ENCODE data around the gene AMBRA1. TPM values are rescaled to one million over a fixed set of nuclear protein-coding genes. Genes with fewer than 3 reads are reported as not detected.

Gene AMBRA1
- total RNA-seq, 1 donor from 2014 or later, result 33.9 TPM

- DNase-seq, result no peak
- intact Hi-C loops (cut with DNase I), result no loop called here
- ATAC-seq, result no peak
- H3K36me3 ChIP-seq, result peaks cover 62% of the 10 kb centered on the region
- TF ChIP-seq CTCF (IDR thresholded peaks at IDR 0.05), result no peak
- no peaks in the 10 kb centered on the region for H3K4me1 ChIP-seq
- no peaks in the 10 kb centered on the region for H3K27me3 ChIP-seq
- H3K27ac ChIP-seq, result no peak overlapping the region
- H3K9me3 ChIP-seq, result no peaks in the 10 kb centered on the region
- H3K4me3 ChIP-seq, result no peak overlapping the region
Measured at GRCh38 chr11:46632502-46632901, 38.7 kb upstream of the AMBRA1 start.

- no peaks in the 10 kb centered on the region for H3K27me3 ChIP-seq
- TF ChIP-seq CTCF (IDR thresholded peaks at IDR 0.05), result no peak
- H3K27ac ChIP-seq, result no peak overlapping the region
- H3K9me3 ChIP-seq, result no peaks in the 10 kb centered on the region
- H3K36me3 ChIP-seq, result peaks cover 66% of the 10 kb centered on the region
- no peak for DNase-seq
- ATAC-seq, result no peak
- no peaks in the 10 kb centered on the region for H3K4me1 ChIP-seq
- H3K4me3 ChIP-seq, result no peak overlapping the region
- intact Hi-C loops (cut with DNase I), result no loop called here
Measured at GRCh38 chr11:46631676-46632075, 37.9 kb upstream of the AMBRA1 start.

- Histone ChIP-seq H3K27ac (no peak overlapping the region), H3K36me3 (peaks cover 66% of the 10 kb centered on the region), H3K4me1 (no peaks in the 10 kb centered on the region), H3K27me3 (no peaks in the 10 kb centered on the region), H3K4me3 (no peak overlapping the region), H3K9me3 (no peaks in the 10 kb centered on the region)
- ATAC-seq, result no peak
- TF ChIP-seq CTCF (IDR thresholded peaks at IDR 0.05), result no peak
- no peak for DNase-seq
- intact Hi-C loops (cut with DNase I), result no loop called here
Measured at GRCh38 chr11:46630237-46630636, 36.4 kb upstream of the AMBRA1 start.

GRCh38 chr11:46628961-46629360 lies 35.1 kb upstream of the AMBRA1 start:
- H3K36me3 ChIP-seq, result peaks cover 77% of the 10 kb centered on the region
- H3K4me1 ChIP-seq, result no peaks in the 10 kb centered on the region
- TF ChIP-seq CTCF (IDR thresholded peaks at IDR 0.05), result no peak
- H3K27ac ChIP-seq, result no peak overlapping the region
- H3K4me3 ChIP-seq, result no peak overlapping the region
- intact Hi-C loops (cut with DNase I), result no loop called here
- DNase-seq (no peak), ATAC-seq (no peak)
- no peaks in the 10 kb centered on the region for H3K27me3 ChIP-seq
- H3K9me3 ChIP-seq, result no peaks in the 10 kb centered on the region

GRCh38 chr11:46625406-46625805 lies 31.6 kb upstream of the AMBRA1 start:
- Histone ChIP-seq H3K27me3 (no peaks in the 10 kb centered on the region), H3K9me3 (no peaks in the 10 kb centered on the region), H3K4me3 (no peak overlapping the region), H3K36me3 (peaks cover 80% of the 10 kb centered on the region), H3K4me1 (peaks cover 2% of the 10 kb centered on the region), H3K27ac (no peak overlapping the region)
- DNase-seq, result no peak
- ATAC-seq, result no peak
- no peak for TF ChIP-seq CTCF (IDR thresholded peaks at IDR 0.05)
- intact Hi-C loops (cut with DNase I), result no loop called here

GRCh38 chr11:46618837-46619236 lies 25.0 kb upstream of the AMBRA1 start:
- intact Hi-C loops (cut with DNase I), result no loop called here
- no peaks in the 10 kb centered on the region for H3K27me3 ChIP-seq
- H3K4me1 ChIP-seq, result peaks cover 29% of the 10 kb centered on the region
- DNase-seq (no peak), ATAC-seq (no peak)
- H3K4me3 ChIP-seq, result peak overlapping the region; percentile 80
- H3K36me3 ChIP-seq, result peaks cover 24% of the 10 kb centered on the region
- H3K9me3 ChIP-seq, result no peaks in the 10 kb centered on the region
- no peak for TF ChIP-seq CTCF (IDR thresholded peaks at IDR 0.05)
- no peak overlapping the region for H3K27ac ChIP-seq

Data from upper lobe of right lung (tissue), 1 donor.